Activated CD8-positive, alpha-beta T cell treated with anti-CD3 and anti-CD28 coated beads for 36 hours (primary cell): Measurements from ENCODE around the gene TCFL5. TPM values are rescaled to one million over a fixed set of nuclear protein-coding genes. Genes with fewer than 3 reads are reported as not detected.

Experiments used
- ATAC-seq: fragments of 200-7000 bp; cut with Tn5 transposase; one replicate; pipeline ENCODE4 v1.10.0; 2021; ENCODE audit warnings: mild to moderate bottlenecking, moderate library complexity
- CTCF ChIA-PET: fragments of 350-600 bp; sonication (Branson Sonifier 250); formaldehyde crosslinking; loops from one replicate; lab custom pipeline; 2021; ENCODE audit warnings: antibody characterized with exemption; lab: Charles Lee
- POLR2A ChIA-PET: fragments of 350-600 bp; sonication (Branson Sonifier 250); formaldehyde crosslinking; loops from one replicate; lab custom pipeline; 2021; ENCODE audit warnings: antibody characterized with exemption; lab: Charles Lee
- DNase-seq: peaks from one replicate; pipeline ENCODE4 v3.0.0-alpha.2; 2020
- H3K27ac Mint-ChIP-seq: one replicate; pipeline ENCODE4 v1.8.0; 2021; ENCODE audit warnings: mild to moderate bottlenecking, mixed read lengths
- H3K27me3 Mint-ChIP-seq: one replicate; pipeline ENCODE4 v1.8.0; 2021; ENCODE audit warnings: mixed read lengths
- H3K36me3 Mint-ChIP-seq: one replicate; pipeline ENCODE4 v1.8.0; 2021; ENCODE audit warnings: low read depth, mixed read lengths
- H3K4me1 Mint-ChIP-seq: one replicate; pipeline ENCODE4 v1.8.0; 2021; ENCODE audit warnings: low read depth, mixed read lengths
- H3K4me3 Mint-ChIP-seq: one replicate; pipeline ENCODE4 v1.8.0; 2021; ENCODE audit warnings: mild to moderate bottlenecking, moderate library complexity, mixed read lengths
- H3K9me3 Mint-ChIP-seq: one replicate; pipeline ENCODE4 v1.8.0; 2021; ENCODE audit warnings: mixed read lengths
- intact Hi-C: fragments of 100-400 bp; cut with micrococcal nuclease; formaldehyde crosslinking; loops from one replicate; pipeline ENCODE4 v1.10.0; 2022
- total RNA-seq, 2 experiments: library from RNA; stranded (reverse); gene quantifications; one replicate each; pipeline ENCODE4 v1.2.3, GENCODE V29; 2021
- TF ChIP-seq, protein P1 (sequence below): fragments of 200-600 bp; IDR thresholded peaks from one replicate; pipeline ENCODE4 v1.8.0; 2022; ENCODE audit warnings: antibody characterized with exemption, mild to moderate bottlenecking

Gene TCFL5
- total RNA-seq, 2 experiments from 2014 or later: 7.5 to 7.6 TPM

DNA sequence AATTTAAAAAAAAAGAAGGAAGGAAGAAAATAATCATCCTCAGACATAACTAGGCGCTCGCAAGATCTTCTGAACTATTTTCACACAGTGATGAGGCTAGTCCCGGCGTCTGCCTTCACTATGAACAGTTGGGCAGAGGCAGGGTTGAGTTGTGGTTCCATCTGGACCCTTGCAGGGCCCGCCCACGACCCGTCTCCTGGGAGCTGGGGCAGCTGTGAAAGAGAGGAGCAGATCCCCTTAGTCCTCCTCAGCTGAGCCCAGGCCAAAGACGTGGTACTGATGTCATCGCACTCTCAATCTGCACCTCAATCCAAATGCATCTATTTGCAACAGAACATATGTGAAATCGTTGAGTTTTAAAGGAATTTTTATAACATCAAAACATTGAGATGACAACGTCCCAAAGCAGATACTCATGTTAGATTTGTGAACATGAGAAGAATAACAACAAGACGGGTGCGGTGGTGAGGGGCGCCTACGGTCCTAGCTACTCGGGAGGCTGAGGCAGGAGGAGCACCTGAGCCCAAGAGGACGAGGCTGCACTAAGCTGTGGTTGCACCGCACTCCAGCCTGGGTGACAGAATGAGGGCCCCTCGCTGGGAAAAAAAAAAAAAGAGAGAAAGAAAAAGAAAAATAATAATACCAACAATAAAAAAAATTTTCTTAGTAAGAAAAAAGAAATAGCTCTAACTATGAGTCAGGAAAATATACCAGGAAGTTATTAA lies 15.3 kb downstream of the TCFL5 start:
- TF ChIP-seq, protein P1, sequence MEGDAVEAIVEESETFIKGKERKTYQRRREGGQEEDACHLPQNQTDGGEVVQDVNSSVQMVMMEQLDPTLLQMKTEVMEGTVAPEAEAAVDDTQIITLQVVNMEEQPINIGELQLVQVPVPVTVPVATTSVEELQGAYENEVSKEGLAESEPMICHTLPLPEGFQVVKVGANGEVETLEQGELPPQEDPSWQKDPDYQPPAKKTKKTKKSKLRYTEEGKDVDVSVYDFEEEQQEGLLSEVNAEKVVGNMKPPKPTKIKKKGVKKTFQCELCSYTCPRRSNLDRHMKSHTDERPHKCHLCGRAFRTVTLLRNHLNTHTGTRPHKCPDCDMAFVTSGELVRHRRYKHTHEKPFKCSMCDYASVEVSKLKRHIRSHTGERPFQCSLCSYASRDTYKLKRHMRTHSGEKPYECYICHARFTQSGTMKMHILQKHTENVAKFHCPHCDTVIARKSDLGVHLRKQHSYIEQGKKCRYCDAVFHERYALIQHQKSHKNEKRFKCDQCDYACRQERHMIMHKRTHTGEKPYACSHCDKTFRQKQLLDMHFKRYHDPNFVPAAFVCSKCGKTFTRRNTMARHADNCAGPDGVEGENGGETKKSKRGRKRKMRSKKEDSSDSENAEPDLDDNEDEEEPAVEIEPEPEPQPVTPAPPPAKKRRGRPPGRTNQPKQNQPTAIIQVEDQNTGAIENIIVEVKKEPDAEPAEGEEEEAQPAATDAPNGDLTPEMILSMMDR: no peak
- H3K4me1 Mint-ChIP-seq: no peaks in the 10 kb centered on the region
- DNase-seq (no peak), ATAC-seq (no peak)
- ChIA-PET CTCF (interaction anchor here (1.2 kb wide), 1 partner anchor 14 kb away, joined by 3 read pairs; no protein-coding TSS in a partner anchor), POLR2A (interaction anchor here (0.7 kb wide), 1 partner anchor 50 kb away, joined by 4 read pairs; no protein-coding TSS in a partner anchor)
- intact Hi-C loops: no loop called here
- H3K27me3 Mint-ChIP-seq: no peaks in the 10 kb centered on the region
- no peak overlapping the region for H3K4me3 Mint-ChIP-seq
- H3K27ac Mint-ChIP-seq: no peak overlapping the region
- H3K9me3 Mint-ChIP-seq: no peaks in the 10 kb centered on the region
- H3K36me3 Mint-ChIP-seq: peaks cover 8% of the 10 kb centered on the region

DNA sequence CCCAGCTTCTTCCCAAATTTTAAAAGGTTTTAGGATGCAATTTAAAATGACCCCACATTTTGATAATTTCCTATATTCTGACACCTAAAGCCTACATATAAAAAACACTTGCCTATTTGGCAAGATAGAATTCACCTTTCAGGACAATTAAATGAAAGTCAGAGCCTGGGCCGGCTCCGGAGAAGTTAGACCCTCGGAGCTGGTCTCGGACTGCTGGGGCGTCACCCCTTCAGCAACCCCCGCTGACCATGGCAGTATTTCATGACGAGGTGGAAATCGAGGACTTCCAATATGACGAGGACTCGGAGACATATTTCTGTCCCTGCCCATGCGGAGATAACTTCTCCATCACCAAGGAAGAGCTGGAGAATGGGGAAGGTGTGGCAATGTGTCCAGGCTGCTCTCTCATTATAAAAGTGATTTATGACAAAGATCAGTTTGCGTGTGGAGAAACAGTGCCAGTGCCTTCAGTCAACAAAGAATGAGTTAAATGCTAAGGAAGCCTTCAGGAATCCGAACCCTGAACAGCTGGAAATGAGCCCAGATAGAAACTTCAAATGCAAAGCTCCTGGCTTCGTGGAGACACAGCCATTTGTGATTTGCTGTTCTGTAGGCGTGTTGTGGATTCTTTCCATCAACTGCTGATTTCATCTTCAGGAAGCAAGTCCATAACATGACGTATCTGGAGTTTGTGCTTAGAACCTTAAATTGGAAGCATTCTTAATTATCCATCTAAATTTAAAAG lies 16.0 kb downstream of the TCFL5 start:
- H3K27ac Mint-ChIP-seq: no peak overlapping the region
- POLR2A ChIA-PET: no interaction called here
- no peak for DNase-seq
- H3K27me3 Mint-ChIP-seq: no peaks in the 10 kb centered on the region
- no peak overlapping the region for H3K4me3 Mint-ChIP-seq
- H3K4me1 Mint-ChIP-seq: no peaks in the 10 kb centered on the region
- H3K9me3 Mint-ChIP-seq: no peaks in the 10 kb centered on the region
- ATAC-seq: no peak
- intact Hi-C loops: no loop called here
- peaks cover 5% of the 10 kb centered on the region for H3K36me3 Mint-ChIP-seq
- TF ChIP-seq, protein P1: no peak
- CTCF ChIA-PET: interaction anchor here (0.8 to 1.2 kb wide), 2 partner anchors 14 to 164 kb away, joined by 3 read pairs; no protein-coding TSS in a partner anchor

DNA sequence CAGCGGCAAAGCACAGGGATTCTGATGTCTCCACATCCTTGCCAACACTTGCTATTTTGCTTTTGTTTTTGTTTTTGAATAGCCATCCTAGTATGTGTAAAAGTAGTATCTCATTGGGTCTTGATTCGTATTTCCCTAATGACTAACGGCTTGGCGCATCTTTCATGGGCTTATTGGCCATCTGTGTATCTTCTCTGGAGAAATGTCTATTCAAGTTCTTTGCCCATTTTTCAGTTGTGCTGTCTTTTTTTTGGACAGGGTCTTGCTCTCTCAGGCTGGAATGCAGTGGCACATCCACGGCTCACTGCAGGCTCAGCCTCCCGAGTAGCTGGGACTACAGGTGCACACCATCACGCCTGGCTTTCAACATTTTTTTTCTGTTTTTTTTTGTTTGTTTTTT lies 17.4 kb downstream of the TCFL5 start:
- no peak for ATAC-seq
- Mint-ChIP-seq H3K27ac (no peak overlapping the region), H3K4me3 (no peak overlapping the region), H3K27me3 (no peaks in the 10 kb centered on the region), H3K4me1 (no peaks in the 10 kb centered on the region), H3K36me3 (no peaks in the 10 kb centered on the region), H3K9me3 (no peaks in the 10 kb centered on the region)
- CTCF ChIA-PET: no interaction called here
- no peak for DNase-seq
- intact Hi-C loops: no loop called here
- POLR2A ChIA-PET: no interaction called here
- TF ChIP-seq, protein P1: no peak

DNA sequence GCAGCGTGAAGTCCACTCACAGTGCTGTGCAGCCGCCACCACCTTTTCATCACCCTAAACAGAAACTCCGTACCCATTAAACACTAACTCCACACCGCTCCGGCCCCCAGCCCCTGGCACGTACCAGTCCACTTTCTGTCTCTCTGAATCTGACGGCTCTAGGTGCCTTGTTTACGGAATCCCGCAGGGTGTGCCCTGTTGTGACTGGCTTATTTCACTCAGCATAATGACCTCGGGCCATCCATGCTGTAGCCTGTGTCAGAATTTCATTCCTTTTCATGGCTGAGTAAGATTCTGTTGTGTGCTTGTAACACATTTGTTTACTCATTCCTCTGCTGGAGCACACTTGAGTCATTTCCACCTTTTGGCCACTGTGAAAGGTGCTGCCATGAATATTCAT lies 18.0 kb downstream of the TCFL5 start:
- H3K9me3 Mint-ChIP-seq: no peaks in the 10 kb centered on the region
- ATAC-seq (no peak), DNase-seq (no peak)
- H3K27me3 Mint-ChIP-seq: no peaks in the 10 kb centered on the region
- intact Hi-C loops: no loop called here
- H3K27ac Mint-ChIP-seq: no peak overlapping the region
- no peaks in the 10 kb centered on the region for H3K36me3 Mint-ChIP-seq
- POLR2A ChIA-PET: no interaction called here
- TF ChIP-seq, protein P1: no peak
- CTCF ChIA-PET: interaction anchor here (0.7 kb wide), 1 partner anchor 460 kb away, joined by 3 read pairs; no protein-coding TSS in a partner anchor
- H3K4me3 Mint-ChIP-seq: no peak overlapping the region
- no peaks in the 10 kb centered on the region for H3K4me1 Mint-ChIP-seq
